Activated naive CD4-positive, alpha-beta T cell treated with anti-CD3 and anti-CD28 coated beads for 36 hours (primary cell): ENCODE results near the gene C1QTNF9B. TPM values are rescaled to one million over a fixed set of nuclear protein-coding genes. Genes with fewer than 3 reads are reported as not detected.
"Not testable (repeated sequence)": the region's sequence is repeated elsewhere in the genome, so short reads cannot be mapped to it uniquely, and the experiment has no call there.

Experiments
- CTCF ChIA-PET: fragments of 350-600 bp; sonication (Branson Sonifier 250); formaldehyde crosslinking; loops from one replicate; lab custom pipeline; 2021; ENCODE audit warnings: antibody characterized with exemption; lab: Charles Lee
- DNase-seq: peaks from one replicate; pipeline ENCODE4 v3.0.0-alpha.2; 2020
- H3K27ac Mint-ChIP-seq: one replicate; pipeline ENCODE4 v1.8.0; 2021; ENCODE audit warnings: mild to moderate bottlenecking, mixed read lengths
- H3K27me3 Mint-ChIP-seq: one replicate; pipeline ENCODE4 v1.8.0; 2021; ENCODE audit warnings: low read depth, mixed read lengths
- H3K36me3 Mint-ChIP-seq: one replicate; pipeline ENCODE4 v1.8.0; 2021; ENCODE audit warnings: low read depth, mixed read lengths
- H3K4me1 Mint-ChIP-seq: one replicate; pipeline ENCODE4 v1.8.0; 2021; ENCODE audit warnings: low read depth, mixed read lengths
- H3K4me3 Mint-ChIP-seq: one replicate; pipeline ENCODE4 v1.8.0; 2021; ENCODE audit warnings: mild to moderate bottlenecking, moderate library complexity, mixed read lengths
- H3K9me3 Mint-ChIP-seq: one replicate; pipeline ENCODE4 v1.8.0; 2021; ENCODE audit warnings: mixed read lengths
- intact Hi-C: fragments of 100-400 bp; cut with micrococcal nuclease; formaldehyde crosslinking; loops from one replicate; pipeline ENCODE4 v1.15.1; 2023
- total RNA-seq, 2 experiments: library from RNA; stranded (reverse); gene quantifications; one replicate each; pipeline ENCODE4 v1.2.3, GENCODE V29; 2021

C1QTNF9B gene
- total RNA-seq, 2 experiments from 2014 or later: not detected

DNA sequence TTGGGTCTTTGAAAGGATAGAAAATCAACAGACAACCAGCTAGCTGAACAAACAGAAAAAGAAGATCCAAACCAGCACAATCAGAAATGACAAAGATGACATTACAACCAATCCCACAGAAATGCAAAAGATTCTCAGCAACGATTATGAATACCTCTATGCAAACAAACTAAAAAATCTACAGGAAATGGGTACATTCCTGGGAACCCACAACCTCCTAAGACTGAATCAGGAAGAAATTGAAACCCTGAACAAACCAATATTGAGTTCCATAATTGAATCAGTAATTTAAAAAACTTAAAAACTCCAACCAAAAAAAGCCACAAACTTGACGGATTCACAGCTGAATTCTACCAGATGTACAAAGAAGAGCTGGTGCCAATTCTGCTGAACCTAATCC lies 20.9 kb upstream of the C1QTNF9B start:
- CTCF ChIA-PET: interaction anchor here (0.7 to 1.3 kb wide), 4 partner anchors 43 to 315 kb away, joined by 3 to 5 read pairs (median 4); no protein-coding TSS in a partner anchor
- no peak overlapping the region for H3K27ac Mint-ChIP-seq
- H3K27me3 Mint-ChIP-seq: peaks cover 39% of the 10 kb centered on the region
- H3K36me3 Mint-ChIP-seq: no peaks in the 10 kb centered on the region
- intact Hi-C loops: no loop called here
- no peaks in the 10 kb centered on the region for H3K9me3 Mint-ChIP-seq
- no peaks in the 10 kb centered on the region for H3K4me1 Mint-ChIP-seq
- DNase-seq: no peak
- no peak overlapping the region for H3K4me3 Mint-ChIP-seq

DNA sequence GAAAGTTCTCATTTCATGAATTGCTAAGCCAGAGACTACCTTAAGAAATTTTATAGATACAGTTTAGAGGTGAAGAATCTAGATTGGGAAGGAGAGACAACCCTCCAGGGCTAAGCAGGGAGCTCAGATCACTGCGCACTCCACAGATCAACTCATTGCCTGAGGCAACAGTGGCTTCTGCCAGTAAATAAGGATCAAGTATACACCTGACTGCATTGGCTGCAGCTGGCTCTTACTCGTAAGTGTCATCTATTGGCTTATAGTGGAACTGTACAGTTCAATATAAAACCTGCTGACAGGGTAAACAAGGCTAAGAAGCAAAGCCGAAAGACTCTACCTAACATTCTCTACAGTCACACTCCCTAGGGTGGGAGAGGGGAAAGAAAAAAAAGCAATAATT lies 18.0 kb upstream of the C1QTNF9B start:
- H3K4me3 Mint-ChIP-seq: no peak overlapping the region
- H3K27ac Mint-ChIP-seq: no peak overlapping the region
- no peak for DNase-seq
- CTCF ChIA-PET: interaction anchor here (0.7 to 1.9 kb wide), 2 partner anchors 305 to 313 kb away, joined by 3 to 4 read pairs; no protein-coding TSS in a partner anchor
- intact Hi-C loops: no loop called here
- H3K4me1 Mint-ChIP-seq: peaks cover 8% of the 10 kb centered on the region
- peaks cover 30% of the 10 kb centered on the region for H3K27me3 Mint-ChIP-seq
- no peaks in the 10 kb centered on the region for H3K9me3 Mint-ChIP-seq
- no peaks in the 10 kb centered on the region for H3K36me3 Mint-ChIP-seq

DNA sequence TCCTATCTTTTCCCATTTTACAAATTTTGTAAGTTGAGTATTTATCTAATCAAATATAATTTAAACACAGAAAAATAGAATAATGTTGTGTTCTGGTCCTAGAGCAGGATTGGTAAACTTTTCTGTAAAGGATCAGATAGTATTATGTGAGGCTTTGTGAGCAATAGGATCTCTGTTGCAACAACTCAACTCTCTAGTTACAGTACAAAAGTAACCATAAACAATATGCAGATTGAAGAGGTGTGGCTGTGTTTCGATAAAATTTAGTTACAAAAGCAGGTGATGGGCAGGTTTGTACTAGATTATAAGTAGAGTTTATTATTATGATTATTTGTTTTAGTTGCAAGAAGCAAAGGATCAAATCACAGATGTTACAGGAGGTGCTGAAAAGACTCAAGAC lies 15.2 kb upstream of the C1QTNF9B start:
- Mint-ChIP-seq H3K27ac (no peak overlapping the region), H3K4me1 (peaks cover 8% of the 10 kb centered on the region), H3K36me3 (no peaks in the 10 kb centered on the region), H3K4me3 (no peak overlapping the region), H3K9me3 (no peaks in the 10 kb centered on the region), H3K27me3 (peaks cover 16% of the 10 kb centered on the region)
- DNase-seq: no peak
- intact Hi-C loops: no loop called here
- CTCF ChIA-PET: no interaction called here

DNA sequence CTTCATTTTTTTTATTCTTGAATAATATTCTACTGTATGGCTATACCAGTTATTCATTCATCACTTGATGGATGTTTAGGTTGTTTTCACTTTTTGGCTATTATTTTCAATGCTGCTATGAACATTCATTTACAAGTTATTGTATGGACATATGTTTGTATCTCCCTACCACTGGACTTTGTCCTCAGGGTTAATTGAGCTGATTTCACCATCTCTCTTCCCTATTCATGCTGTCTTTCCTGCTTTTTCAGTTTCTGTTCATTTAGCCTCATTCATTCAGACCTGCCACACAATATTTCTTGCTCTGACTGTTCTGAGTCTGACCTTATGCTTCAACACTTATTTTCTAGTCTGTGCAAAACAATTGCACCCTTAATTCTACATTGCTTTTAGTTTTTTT lies 12.3 kb upstream of the C1QTNF9B start:
- peaks cover 8% of the 10 kb centered on the region for H3K27me3 Mint-ChIP-seq
- H3K36me3 Mint-ChIP-seq: no peaks in the 10 kb centered on the region
- no peak for DNase-seq
- intact Hi-C loops: no loop called here
- no peak overlapping the region for H3K27ac Mint-ChIP-seq
- CTCF ChIA-PET: no interaction called here
- H3K4me1 Mint-ChIP-seq: peaks cover 8% of the 10 kb centered on the region
- H3K9me3 Mint-ChIP-seq: no peaks in the 10 kb centered on the region
- H3K4me3 Mint-ChIP-seq: no peak overlapping the region

DNA sequence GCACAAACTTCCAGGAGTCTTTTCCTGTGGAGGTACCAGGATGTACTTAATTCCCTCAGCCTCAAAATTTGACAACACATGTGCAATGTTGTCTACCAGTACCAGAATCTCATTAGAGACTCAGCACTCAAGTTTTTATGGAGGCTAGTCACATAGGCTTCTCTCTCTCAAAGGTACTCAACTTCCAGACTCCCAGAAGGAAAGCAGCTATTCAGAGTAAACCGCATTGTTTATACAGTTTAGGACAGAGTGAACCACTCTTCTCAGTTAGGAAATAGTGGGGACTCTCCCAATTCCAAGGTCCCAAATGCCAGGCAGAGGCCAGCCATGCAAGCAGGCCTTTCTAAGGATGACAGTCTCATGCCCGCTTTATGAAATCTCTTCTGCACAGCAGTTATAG lies 8.5 kb upstream of the C1QTNF9B start:
- DNase-seq: no peak
- no peaks in the 10 kb centered on the region for H3K9me3 Mint-ChIP-seq
- no peak overlapping the region for H3K4me3 Mint-ChIP-seq
- intact Hi-C loops: no loop called here
- H3K27me3 Mint-ChIP-seq: peaks cover 33% of the 10 kb centered on the region
- CTCF ChIA-PET: no interaction called here
- peaks cover 2% of the 10 kb centered on the region for H3K4me1 Mint-ChIP-seq
- no peak overlapping the region for H3K27ac Mint-ChIP-seq
- H3K36me3 Mint-ChIP-seq: no peaks in the 10 kb centered on the region

DNA sequence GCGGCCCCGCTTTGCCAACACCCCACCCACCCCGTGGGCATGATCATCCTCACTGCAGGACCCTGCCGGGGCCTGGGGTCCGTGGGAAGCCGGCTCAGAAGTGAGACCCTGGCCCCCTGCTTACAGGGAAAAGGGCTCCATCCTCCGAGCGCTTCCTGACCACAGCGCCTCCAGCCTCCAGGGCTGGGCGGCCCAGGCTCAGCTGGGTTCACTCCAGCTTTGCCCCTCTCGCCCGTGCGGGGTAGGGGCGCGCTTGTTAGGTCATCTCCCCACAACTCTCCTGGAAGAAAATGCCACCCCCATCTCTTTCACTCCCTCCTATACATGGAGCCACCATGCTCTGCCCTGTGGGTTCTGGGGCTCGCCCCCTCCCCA lies 6.6 kb upstream of the C1QTNF9B start:
- CTCF ChIA-PET: interaction anchor here (0.7 kb wide), 1 partner anchor 14 kb away, joined by 3 read pairs; no protein-coding TSS in a partner anchor
- Mint-ChIP-seq H3K9me3 (no peaks in the 10 kb centered on the region), H3K4me3 (no peak overlapping the region), H3K36me3 (no peaks in the 10 kb centered on the region), H3K4me1 (peaks cover 2% of the 10 kb centered on the region), H3K27me3 (peaks cover 35% of the 10 kb centered on the region), H3K27ac (no peak overlapping the region)
- intact Hi-C loops: no loop called here
- DNase-seq: no peak

DNA sequence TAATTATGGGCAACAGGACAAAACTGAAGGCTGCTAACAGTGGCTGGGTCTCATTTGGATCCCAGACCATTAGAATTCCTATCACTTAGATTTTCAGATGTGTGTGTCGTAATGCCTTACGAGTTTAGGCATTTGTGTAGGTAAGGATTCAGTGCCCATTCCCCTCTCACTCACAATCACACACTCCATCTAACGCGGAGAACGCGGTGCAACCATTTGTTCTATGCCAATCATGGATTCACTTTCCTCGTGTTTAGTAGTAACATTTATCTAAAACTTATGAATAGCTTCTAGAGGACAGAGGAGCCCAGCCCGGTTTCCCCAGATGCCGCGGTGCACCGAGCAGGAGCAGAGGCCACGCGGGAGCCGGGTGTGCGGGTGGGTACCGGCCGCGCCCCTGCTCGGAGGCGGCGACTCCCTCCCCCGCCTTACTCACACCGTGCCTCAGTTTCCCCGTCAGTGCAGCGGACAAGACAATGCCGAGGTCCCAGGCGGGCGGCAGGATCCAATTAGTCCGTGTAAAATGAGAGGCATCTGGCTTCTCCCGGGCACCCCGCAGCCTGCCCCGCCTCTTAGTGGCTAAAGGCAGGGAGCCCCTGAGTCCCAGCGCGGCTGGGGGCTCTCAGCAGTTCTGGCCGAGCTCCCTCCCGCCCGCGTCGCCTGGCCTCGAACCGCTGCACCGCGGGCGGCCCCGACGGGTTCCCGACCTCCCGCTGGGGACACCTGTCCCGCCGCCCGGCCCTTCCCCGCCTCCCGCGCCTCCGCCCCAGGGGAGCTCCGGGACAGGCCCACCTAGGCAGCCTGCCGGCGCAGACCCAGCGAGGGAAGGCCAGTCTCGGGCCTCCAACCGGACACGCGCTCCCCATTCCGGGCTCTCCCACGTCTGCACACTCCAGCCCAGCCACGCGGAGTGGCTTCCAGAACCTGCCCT lies 5.9 kb upstream of the C1QTNF9B start:
- Mint-ChIP-seq H3K27me3 (peaks cover 35% of the 10 kb centered on the region), H3K9me3 (no peaks in the 10 kb centered on the region), H3K27ac (no peak overlapping the region), H3K36me3 (no peaks in the 10 kb centered on the region), H3K4me3 (no peak overlapping the region), H3K4me1 (peaks cover 2% of the 10 kb centered on the region)
- CTCF ChIA-PET: interaction anchor here (1.0 to 2.2 kb wide), 2 partner anchors 326 to 436 kb away, joined by 3 to 9 read pairs; no protein-coding TSS in a partner anchor
- no peak for DNase-seq
- intact Hi-C loops: no loop called here

DNA sequence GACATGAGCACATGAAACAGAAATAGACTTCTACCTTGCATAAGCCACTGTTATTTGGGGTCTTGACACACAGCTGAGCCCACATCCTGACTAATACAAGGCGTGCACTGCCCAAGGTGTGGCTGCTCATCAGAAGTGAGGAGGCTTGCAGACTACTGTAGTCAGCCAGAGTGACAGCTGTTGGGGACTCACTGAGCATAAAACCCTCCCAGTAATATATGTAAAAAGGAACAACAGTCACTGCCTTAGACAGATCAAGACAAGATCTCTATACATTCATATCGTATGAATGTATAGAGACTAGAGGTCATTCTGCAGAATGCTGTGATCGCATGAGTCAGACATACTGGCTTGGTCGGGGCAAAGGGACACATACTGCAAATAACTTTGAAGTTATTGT lies 4.1 kb upstream of the C1QTNF9B start:
- H3K4me1 Mint-ChIP-seq: peaks cover 2% of the 10 kb centered on the region

DNA sequence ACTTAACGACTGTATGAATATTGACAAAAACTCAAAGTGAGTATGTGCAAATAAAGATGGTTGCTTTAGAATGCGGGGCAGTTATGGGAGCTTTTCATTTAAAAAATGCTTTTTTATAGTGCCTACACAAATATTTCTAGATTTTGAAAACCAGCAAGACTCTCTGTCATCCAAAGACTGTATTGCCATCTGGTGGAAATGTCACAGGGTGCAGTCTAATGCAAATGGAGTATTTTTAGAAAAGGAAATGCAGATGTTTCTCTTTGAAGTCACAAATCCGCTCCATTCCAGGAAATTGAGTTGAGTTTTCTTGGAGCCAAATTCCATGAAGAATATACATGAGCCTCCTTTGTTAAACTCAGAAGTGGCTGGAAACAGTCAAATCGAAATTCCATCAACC lies 2.3 kb upstream of the C1QTNF9B start:
- Mint-ChIP-seq H3K27ac (no peak overlapping the region), H3K27me3 (peaks cover 29% of the 10 kb centered on the region), H3K36me3 (no peaks in the 10 kb centered on the region), H3K4me1 (peaks cover 2% of the 10 kb centered on the region), H3K4me3 (no peak overlapping the region), H3K9me3 (no peaks in the 10 kb centered on the region)
- DNase-seq: peak; percentile 53
- CTCF ChIA-PET: interaction anchor here (0.7 to 1.5 kb wide), 5 partner anchors 10 to 432 kb away, joined by 3 to 7 read pairs (median 4); partner anchors contain the start of gene MIPEP
- intact Hi-C loops: loop anchor here (1.0 kb wide), 1 partner anchor 433 kb away; no protein-coding TSS in a partner anchor

More for the DNA sequence above, 4.1 kb upstream of the C1QTNF9B start:
- CTCF ChIA-PET: interaction anchor here (2.2 kb wide), 1 partner anchor 434 kb away, joined by 9 read pairs; no protein-coding TSS in a partner anchor
- DNase-seq: no peak
- Mint-ChIP-seq H3K36me3 (no peaks in the 10 kb centered on the region), H3K4me3 (no peak overlapping the region), H3K27me3 (peaks cover 35% of the 10 kb centered on the region), H3K27ac (no peak overlapping the region), H3K9me3 (no peaks in the 10 kb centered on the region)
- intact Hi-C loops: no loop called here

DNA sequence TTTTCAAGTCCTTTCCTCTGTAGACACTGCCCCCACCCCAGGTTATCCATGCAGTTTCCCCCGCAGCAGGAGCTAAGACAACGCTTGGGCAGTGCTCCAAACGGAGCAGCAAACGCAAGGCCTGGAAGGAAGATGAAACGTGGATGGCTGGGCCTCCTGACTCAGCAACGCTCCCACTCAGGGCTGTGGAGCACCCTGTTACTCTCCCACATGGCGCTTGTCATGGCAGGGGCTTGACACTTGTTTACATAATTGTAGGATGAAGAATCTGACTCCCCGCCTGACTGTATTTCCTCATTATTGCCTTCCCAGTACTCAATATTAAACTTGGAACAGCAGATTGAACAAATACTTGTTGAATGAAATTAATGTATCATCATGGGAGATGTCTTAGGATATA lies 799 bp upstream of the C1QTNF9B start:
- CTCF ChIA-PET: interaction anchor here (0.6 to 1.5 kb wide), 2 partner anchors 395 to 431 kb away, joined by 4 to 7 read pairs; no protein-coding TSS in a partner anchor
- H3K27ac Mint-ChIP-seq: no peak overlapping the region
- peaks cover 2% of the 10 kb centered on the region for H3K4me1 Mint-ChIP-seq
- intact Hi-C loops: no loop called here
- DNase-seq: no peak
- H3K36me3 Mint-ChIP-seq: no peaks in the 10 kb centered on the region
- no peak overlapping the region for H3K4me3 Mint-ChIP-seq
- H3K27me3 Mint-ChIP-seq: peaks cover 20% of the 10 kb centered on the region
- no peaks in the 10 kb centered on the region for H3K9me3 Mint-ChIP-seq

DNA sequence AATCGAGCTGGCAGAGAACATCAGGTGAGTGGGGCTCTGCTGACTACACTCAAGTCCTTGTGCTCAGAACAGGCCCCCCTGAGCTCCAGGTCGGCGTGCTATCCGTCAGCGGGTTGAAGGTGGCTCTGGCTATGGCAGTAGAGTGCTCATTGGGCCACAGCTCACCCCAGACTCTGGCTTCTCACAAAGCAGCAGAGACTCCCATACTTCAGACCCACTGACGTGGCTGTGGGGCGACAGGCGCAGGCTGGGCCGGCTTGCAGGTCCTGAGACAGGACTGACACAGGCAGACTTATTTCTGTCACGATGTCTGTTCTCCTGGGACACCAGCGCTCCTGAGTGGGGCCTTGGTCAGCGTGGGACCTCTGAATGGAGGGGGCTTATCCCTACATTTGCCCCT lies 2.6 kb downstream of the C1QTNF9B start:
- DNase-seq, H3K4me1 Mint-ChIP-seq, H3K9me3 Mint-ChIP-seq, H3K27me3 Mint-ChIP-seq, H3K4me3 Mint-ChIP-seq, H3K36me3 Mint-ChIP-seq, CTCF ChIA-PET, H3K27ac Mint-ChIP-seq, intact Hi-C loops: not testable (repeated sequence)

DNA sequence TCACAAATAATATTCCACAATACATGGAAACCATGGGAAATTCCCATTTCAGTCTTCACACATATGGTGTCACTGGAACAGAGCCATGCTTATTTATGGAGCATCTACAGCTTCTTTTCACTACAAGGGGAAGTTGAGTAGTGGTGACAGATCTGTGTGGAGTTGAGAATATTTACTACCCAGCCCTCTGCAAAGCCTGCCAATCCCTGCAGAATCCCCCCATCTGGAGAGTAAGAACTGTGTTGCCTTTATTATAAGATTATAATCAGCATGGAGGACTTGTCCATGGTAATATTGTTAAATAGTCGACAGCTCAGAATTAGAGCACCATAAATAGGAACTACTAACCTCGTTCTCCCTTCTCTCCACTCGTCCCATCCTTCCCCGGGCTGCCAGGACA lies 3.5 kb downstream of the C1QTNF9B start:
- intact Hi-C loops, H3K27me3 Mint-ChIP-seq, H3K9me3 Mint-ChIP-seq, DNase-seq, H3K36me3 Mint-ChIP-seq, CTCF ChIA-PET, H3K4me1 Mint-ChIP-seq, H3K27ac Mint-ChIP-seq, H3K4me3 Mint-ChIP-seq: not testable (repeated sequence)
